Brain microvascular endothelial cell (primary cell): ENCODE data around the gene ASRGL1.

Experiments
- DNase-seq: peaks from one replicate; pipeline ENCODE4 v3.0.0-alpha.2; 2020
- H3K27ac ChIP-seq: fragments of 250-450 bp; sonication (Bioruptor Pico); 2 replicates; pipeline ENCODE4 v1.5.1; 2020; ENCODE audit warnings: mild to moderate bottlenecking, moderate library complexity
- H3K27me3 ChIP-seq: fragments of 250-450 bp; sonication (Bioruptor Pico); replicated peaks from 2 replicates; pipeline ENCODE4 v1.5.1; 2020; ENCODE audit warnings: mild to moderate bottlenecking
- H3K36me3 ChIP-seq: fragments of 250-450 bp; sonication (Bioruptor Pico); replicated peaks from 2 replicates; pipeline ENCODE4 v1.5.1; 2020; ENCODE audit warnings: mild to moderate bottlenecking
- H3K4me3 ChIP-seq: 2 replicates; pipeline ENCODE4 v1.5.1; 2011; ENCODE audit warnings: low read depth, mild to moderate bottlenecking, control low read depth, low read length, moderate library complexity
- CTCF ChIP-seq: IDR thresholded peaks from 2 replicates; pipeline ENCODE4 v1.5.1; 2011; ENCODE audit warnings: low read depth, mild to moderate bottlenecking, moderate library complexity, low read length, control low read depth, inconsistent platforms; ENCODE audit errors: missing control alignments
- in situ Hi-C: cut with HindIII; loops from 2 replicates; pipeline ENCODE4 v1.10.0; 2017; ENCODE audit warnings: low sequenced_read_pairs, low pct_ligation_motif_present

The ASRGL1 gene

GRCh38 chr11:62399878-62400266 is 62.6 kb downstream of the ASRGL1 start:
- DNase-seq, result no peak
- no peak for TF ChIP-seq CTCF
- Histone ChIP-seq H3K4me3 (no peak overlapping the region), H3K27me3 (no peaks in the 10 kb centered on the region), H3K27ac (no peak overlapping the region), H3K36me3 (no peaks in the 10 kb centered on the region)
- in situ Hi-C loops, result loop anchor here (25.0 kb wide), 1 partner anchor 162 kb away; the partner anchor contains the start of gene EEF1G

GRCh38 chr11:62400281-62400680 is 63.0 kb downstream of the ASRGL1 start:
- no peaks in the 10 kb centered on the region for H3K36me3 ChIP-seq
- no peak overlapping the region for H3K27ac ChIP-seq
- DNase-seq, result no peak
- in situ Hi-C loops, result no loop called here
- H3K4me3 ChIP-seq, result no peak overlapping the region
- H3K27me3 ChIP-seq, result no peaks in the 10 kb centered on the region
- TF ChIP-seq CTCF, result no peak

- Histone ChIP-seq H3K27ac (no peak overlapping the region), H3K36me3 (no peaks in the 10 kb centered on the region), H3K27me3 (no peaks in the 10 kb centered on the region), H3K4me3 (no peak overlapping the region)
- DNase-seq, result peak; percentile 29
- in situ Hi-C loops, result no loop called here
- no peak for TF ChIP-seq CTCF
Observed at GRCh38 chr11:62400760-62401159, 63.5 kb downstream of the ASRGL1 start.

GRCh38 chr11:62401356-62401755 is 64.1 kb downstream of the ASRGL1 start:
- no peak overlapping the region for H3K4me3 ChIP-seq
- DNase-seq, result no peak
- H3K27ac ChIP-seq, result no peak overlapping the region
- TF ChIP-seq CTCF, result no peak
- no peaks in the 10 kb centered on the region for H3K27me3 ChIP-seq
- no peaks in the 10 kb centered on the region for H3K36me3 ChIP-seq
- in situ Hi-C loops, result no loop called here

GRCh38 chr11:62401811-62402210 is 64.6 kb downstream of the ASRGL1 start:
- Histone ChIP-seq H3K4me3 (no peak overlapping the region), H3K36me3 (no peaks in the 10 kb centered on the region), H3K27me3 (no peaks in the 10 kb centered on the region), H3K27ac (no peak overlapping the region)
- in situ Hi-C loops, result no loop called here
- TF ChIP-seq CTCF, result no peak
- DNase-seq, result no peak

GRCh38 chr11:62402226-62402959 is 65.1 kb downstream of the ASRGL1 start:
- Histone ChIP-seq H3K36me3 (no peaks in the 10 kb centered on the region), H3K4me3 (no peak overlapping the region), H3K27me3 (no peaks in the 10 kb centered on the region), H3K27ac (no peak overlapping the region)
- DNase-seq, result no peak
- in situ Hi-C loops, result no loop called here
- TF ChIP-seq CTCF, result no peak
